H1 (cell line): Measurements from ENCODE around the gene ZIC5. TPM values are rescaled to one million over a fixed set of nuclear protein-coding genes. Genes with fewer than 3 reads are reported as not detected.

Experiments used
- CTCF ChIA-PET: fragments of 300-600 bp; sonication (Branson Sonifier 250); formaldehyde crosslinking; loops from one replicate; lab custom pipeline; 2021; ENCODE audit not compliant: partially characterized antibody; lab: Charles Lee
- POLR2A ChIA-PET: fragments of 300-600 bp; sonication (Branson Sonifier 250); formaldehyde crosslinking; loops from one replicate; lab custom pipeline; 2021; ENCODE audit warnings: inconsistent platforms; ENCODE audit not compliant: partially characterized antibody; lab: Charles Lee
- DNase-seq, 2 experiments: peaks; one replicate each; pipeline versions ENCODE4 v3.0.0 to v3.0.0-alpha.2; 2010 to 2022; ENCODE audit warnings: low spot score in 2 of 2, low read depth in 1 of 2, mixed read lengths in 1 of 2
- FAIRE-seq: peaks from 2 replicates; lab custom pipeline; 2011; peaks lifted over from hg19 to GRCh38; lab: Jason Lieb, UNC
- H2AFZ ChIP-seq: 2 replicates; pipeline ENCODE4 v1.8.1; 2012; ENCODE audit warnings: low read length, inconsistent platforms
- H2AK5ac ChIP-seq: 2 replicates; pipeline ENCODE4 v1.6.1; 2013; ENCODE audit warnings: low read depth, low read length
- H2BK120ac ChIP-seq: replicated peaks from 2 replicates; pipeline ENCODE3; 2013; ENCODE audit warnings: low read depth, low read length, inconsistent platforms
- H2BK12ac ChIP-seq: 2 replicates; pipeline ENCODE4 v1.6.1; 2013; ENCODE audit warnings: low read depth, low read length
- H2BK15ac ChIP-seq: 2 replicates; pipeline ENCODE4 v1.6.1; 2013; ENCODE audit warnings: low read length
- H2BK20ac ChIP-seq: 2 replicates; pipeline ENCODE4 v1.6.1; 2013; ENCODE audit warnings: low read length
- H2BK5ac ChIP-seq: 2 replicates; pipeline ENCODE4 v1.6.1; 2013; ENCODE audit warnings: low read depth, low read length
- H3K14ac ChIP-seq: 2 replicates; pipeline ENCODE4 v1.6.1; 2013; ENCODE audit warnings: inconsistent platforms; ENCODE audit not compliant: insufficient read length
- H3K18ac ChIP-seq: 2 replicates; pipeline ENCODE4 v1.6.1; 2013; ENCODE audit warnings: low read length; ENCODE audit errors: extremely low read depth
- H3K23ac ChIP-seq: 2 replicates; pipeline ENCODE4 v1.6.1; 2013; ENCODE audit warnings: inconsistent platforms; ENCODE audit not compliant: insufficient read length
- H3K23me2 ChIP-seq: 2 replicates; pipeline ENCODE4 v1.6.1; 2013; ENCODE audit warnings: low read depth, low read length
- H3K27ac ChIP-seq: 2 replicates; pipeline ENCODE4 v1.6.1; 2011; ENCODE audit warnings: low read depth, low read length, inconsistent platforms
- H3K27me3 ChIP-seq, 4 experiments: replicated peaks in 1 of 4; 1 replicate in 1 of 4; 2 replicates in 3 of 4; pipeline versions ENCODE4 v1.6.1 to v1.8.1; 2011 to 2013; ENCODE audit warnings: low read length in 3 of 4, mild to moderate bottlenecking in 3 of 4, inconsistent platforms in 2 of 4, mixed read lengths in 2 of 4, moderate library complexity in 1 of 4; ENCODE audit not compliant: control insufficient read depth in 3 of 4, insufficient read depth in 3 of 4; ENCODE audit errors: extremely low read depth in 1 of 4
- H3K36me3 ChIP-seq, 4 experiments: 2 replicates each; pipeline versions ENCODE4 v1.6.1 to v1.8.1; 2011 to 2013; ENCODE audit warnings: mild to moderate bottlenecking in 4 of 4, low read length in 3 of 4, moderate library complexity in 2 of 4, control low read depth in 1 of 4, inconsistent platforms in 1 of 4; ENCODE audit not compliant: insufficient read depth in 4 of 4, control insufficient read depth in 2 of 4
- H3K4ac ChIP-seq: replicated peaks from 2 replicates; pipeline ENCODE3; 2013; ENCODE audit warnings: low read length, low read depth, mixed read lengths, inconsistent platforms; ENCODE audit not compliant: insufficient read length
- H3K4me1 ChIP-seq, 4 experiments: replicated peaks in 1 of 4; 1 replicate in 1 of 4; 2 replicates in 3 of 4; pipeline versions ENCODE4 v1.6.1 to v1.8.1; 2011 to 2013; ENCODE audit warnings: low read length in 3 of 4, inconsistent platforms in 2 of 4, mixed read lengths in 1 of 4; ENCODE audit not compliant: insufficient read depth in 4 of 4, control insufficient read depth in 3 of 4
- H3K4me2 ChIP-seq, 2 experiments: 2 replicates each; pipeline versions ENCODE4 v1.6.1 to v1.8.1; 2011 to 2013; ENCODE audit warnings: low read depth in 2 of 2, low read length in 2 of 2, control low read depth in 1 of 2, inconsistent platforms in 1 of 2, mild to moderate bottlenecking in 1 of 2; ENCODE audit not compliant: insufficient read depth in 1 of 2
- H3K4me3 ChIP-seq, 4 experiments: fragments of 200-600, 300-600 bp in 1 of 4; sonication (generic), shearing (Covaris generic), sonication (Bioruptor Twin) in 1 of 4; 2 replicates each; pipeline versions ENCODE4 v1.5.1 to v1.8.1; 2011 to 2016; ENCODE audit warnings: low read length in 4 of 4, low read depth in 3 of 4, control low read depth in 2 of 4, inconsistent platforms in 2 of 4, mild to moderate bottlenecking in 2 of 4, mixed read lengths in 1 of 4, moderate library complexity in 1 of 4; ENCODE audit not compliant: insufficient read depth in 2 of 4; ENCODE audit errors: extremely low read depth in 1 of 4
- H3K56ac ChIP-seq: replicated peaks from 2 replicates; pipeline ENCODE3; 2013; ENCODE audit warnings: low read depth, mild to moderate bottlenecking, mixed read lengths, low read length, inconsistent platforms; ENCODE audit not compliant: insufficient read length
- H3K79me1 ChIP-seq: 2 replicates; pipeline ENCODE4 v1.6.1; 2013; ENCODE audit warnings: low read depth, low read length, control low read depth
- H3K79me2 ChIP-seq, 2 experiments: 2 replicates each; pipeline versions ENCODE4 v1.6.1 to v1.8.1; 2012 to 2013; ENCODE audit warnings: low read length in 2 of 2, mild to moderate bottlenecking in 2 of 2, inconsistent platforms in 1 of 2; ENCODE audit not compliant: insufficient read depth in 2 of 2, control insufficient read depth in 1 of 2
- H3K9ac ChIP-seq, 4 experiments: replicated peaks in 1 of 4; 1 replicate in 1 of 4; 2 replicates in 3 of 4; pipeline versions ENCODE4 v1.6.1 to v1.8.1; 2011 to 2013; ENCODE audit warnings: low read depth in 3 of 4, low read length in 3 of 4, control low read depth in 2 of 4, mild to moderate bottlenecking in 2 of 4, moderate library complexity in 2 of 4, inconsistent platforms in 1 of 4; ENCODE audit errors: extremely low read depth in 1 of 4
- H3K9me3 ChIP-seq, 2 experiments: 2 replicates each; pipeline versions ENCODE4 v1.6.1 to v1.8.1; 2012 to 2013; ENCODE audit warnings: mild to moderate bottlenecking in 2 of 2, moderate library complexity in 2 of 2, control low read depth in 1 of 2, inconsistent platforms in 1 of 2, low read depth in 1 of 2, low read length in 1 of 2, mixed read lengths in 1 of 2; ENCODE audit not compliant: insufficient read depth in 2 of 2
- H4K20me1 ChIP-seq, 2 experiments: replicated peaks in 1 of 2; 2 replicates each; pipeline versions ENCODE3 to v1.8.1; 2011 to 2013; ENCODE audit warnings: inconsistent platforms in 2 of 2, low read length in 2 of 2, mild to moderate bottlenecking in 1 of 2; ENCODE audit not compliant: insufficient read depth in 2 of 2, control insufficient read depth in 1 of 2
- H4K5ac ChIP-seq: 2 replicates; pipeline ENCODE4 v1.6.1; 2013; ENCODE audit warnings: low read length, low read depth, mixed read lengths, inconsistent platforms; ENCODE audit not compliant: insufficient read length
- H4K8ac ChIP-seq: 2 replicates; pipeline ENCODE4 v1.8.0; 2013; ENCODE audit warnings: mild to moderate bottlenecking, moderate library complexity, low read length, inconsistent platforms; ENCODE audit not compliant: insufficient read depth; ENCODE audit errors: extremely low read depth
- H4K91ac ChIP-seq: replicated peaks from 2 replicates; pipeline ENCODE3; 2013; ENCODE audit warnings: low read length, mixed read lengths, inconsistent platforms; ENCODE audit not compliant: insufficient read length
- ASH2L ChIP-seq: fragments of 200-600, 300-600 bp; sonication (generic); IDR thresholded peaks from one replicate; pipeline ENCODE4 v1.7.1; 2017; ENCODE audit warnings: low read length
- ATF2 ChIP-seq: IDR thresholded peaks from 2 replicates; pipeline ENCODE4 v1.6.1; 2012; ENCODE audit warnings: low read length, inconsistent platforms
- E2F6 ChIP-seq: IDR thresholded peaks from 2 replicates; pipeline ENCODE4 v1.6.1; 2012; ENCODE audit warnings: inconsistent platforms
- PHF8 ChIP-seq: fragments of 200-600 bp; sonication (generic); conservative IDR thresholded peaks from 2 replicates; pipeline ENCODE4 v1.7.1; 2012; ENCODE audit warnings: low read depth, mild to moderate bottlenecking, inconsistent platforms, low read length, moderate library complexity
- RBBP5 ChIP-seq: IDR thresholded peaks from 2 replicates; pipeline ENCODE4 v1.7.1; 2012; ENCODE audit warnings: low read depth, mild to moderate bottlenecking, inconsistent platforms, low read length, moderate library complexity, borderline replicate concordance
- TAF7 ChIP-seq: optimal IDR thresholded peaks from 2 replicates; pipeline ENCODE3; 2011; ENCODE audit warnings: low read depth, mild to moderate bottlenecking, inconsistent platforms, low read length, moderate library complexity, borderline replicate concordance
- TEAD4 ChIP-seq: IDR thresholded peaks from 2 replicates; pipeline ENCODE4 v1.6.1; 2012; ENCODE audit warnings: low read depth, low read length, inconsistent platforms, mixed read lengths
- WGBS, 2 experiments: shearing (Covaris generic) in 1 of 2; methylation state at CpG; one replicate each; pipeline versions ENCODE4 v1.1.6 to v1.1.7; 2013 to 2015; ENCODE audit warnings: low lambda C conversion rate in 2 of 2, mixed read lengths in 2 of 2, inconsistent platforms in 1 of 2, low coverage in 1 of 2, missing lambda C conversion rate in 1 of 2; ENCODE audit not compliant: insufficient replicate concordance in 2 of 2, insufficient coverage in 1 of 2, insufficient read length in 1 of 2; ENCODE audit errors: extremely low coverage in 1 of 2, missing lambda C conversion rate in 1 of 2; 5-methylcytosine and 5-hydroxymethylcytosine counted together
- polyA plus RNA-seq, 7 experiments: library from polyadenylated mRNA; depleted of rRNA in 3 of 7; stranded (reverse) in 5 of 7; unstranded in 2 of 7; fragments of >200 nt in 5 of 7; fragments of 200-250 nt in 2 of 7; gene quantifications; 1 replicate in 5 of 7; 2 replicates in 1 of 7; 4 replicates in 1 of 7; pipeline versions ENCODE4 v1.2.1 to v1.2.3, GENCODE V29; 2011 to 2013; ENCODE audit warnings: missing spikeins in 2 of 7, mixed read lengths in 2 of 7
- total RNA-seq: library from RNA; stranded (reverse); fragmentation: NEBNext Ultra II Directional; extraction: Animal tissue kit (Norgen Biotek cat#: 25700); gene quantifications from 2 replicates; pipeline ENCODE4 v1.2.1, GENCODE V29; 2021

ZIC5 gene
- total and polyA plus RNA-seq, 2 of the 8 experiments (the other 6 are each of a cell fraction or from before 2014, with no cell fraction given), result 14.2 to 52.7 TPM

GRCh38 chr13:99972190-99972731, 694 bp upstream of the ZIC5 start:
- DNase-seq (no peak), FAIRE-seq (peak; percentile 39)
- Histone ChIP-seq H2BK5ac (peak overlapping the region; percentile 5; the same call in 1 of the 2 replicates), H4K5ac (peak overlapping the region; percentile 52), H3K4ac (peak overlapping the region; percentile 36), H4K8ac (no peak overlapping the region), H3K79me1 (0 out of 2 replicates have a peak, but pooled peaks cover 3% of the 10 kb centered on the region), H3K23me2 (peaks cover 24% of the 10 kb centered on the region), H3K4me3 (peak overlapping the region; percentile 56 to 96 (median 76)), H3K79me2 (peaks cover 15 to 41% of the 10 kb centered on the region in 2 experiments), H3K27ac (no peak overlapping the region), H2BK120ac (no peak overlapping the region), H2AFZ (no peak overlapping the region), H3K4me2 (peak overlapping the region; percentile 81 to 82), H2AK5ac (no peak overlapping the region), H3K36me3 (peaks cover 2 to 25% (median 13%) of the 10 kb centered on the region in 4 experiments; a peak in 7 of 8 replicates), H2BK15ac (no peak overlapping the region), H4K91ac (peak overlapping the region; percentile 87), H3K4me1 (peaks cover 0 to 31% (median 21%) of the 10 kb centered on the region in 4 experiments; a peak in 6 of 7 replicates), H3K9ac (peak overlapping the region in 1 of 4 experiments; percentile 29; a peak in 1 of 7 replicates), H3K9me3 (no peaks in the 10 kb centered on the region), H3K23ac (no peak overlapping the region), H3K56ac (no peak overlapping the region), H2BK12ac (no peak overlapping the region), H3K14ac (no peak overlapping the region), H3K18ac (peak overlapping the region; percentile 41; the same call in 1 of the 2 replicates), H2BK20ac (no peak overlapping the region; the same call in 1 of the 2 replicates), H4K20me1 (peaks cover 9% of the 10 kb centered on the region in 2 experiments), H3K27me3 (peaks cover 0 to 8% (median 0%) of the 10 kb centered on the region in 4 experiments; a peak in 2 of 7 replicates)
- POLR2A ChIA-PET, result interaction anchor here (1.2 to 3.0 kb wide), 5 partner anchors 11 to 373 kb away, joined by 3 to 98 read pairs (median 19); partner anchors contain the start of gene ZIC2
- CTCF ChIA-PET, result no interaction called here
- 2% methylated on average over 18 of the region's 18 CpGs; no CpG with 5 or more reads in 1 of the 2 experiments for WGBS, 2 experiments
- TF ChIP-seq RBBP5, result no peak
- no peak for TF ChIP-seq TEAD4
- TF ChIP-seq TAF7, result peak; percentile 7
- TF ChIP-seq ATF2, result no peak; the same call in 1 of the 2 replicates
- peak; percentile 0; the same call in 1 of the 2 replicates for TF ChIP-seq E2F6
- TF ChIP-seq ASH2L, result peak; percentile 22
- 0 out of 2 replicates have a peak, but pooled peaks have one; percentile 14 for TF ChIP-seq PHF8
